Right hindlimb (tissue), 1 donor: ENCODE results near the gene LMTK3.

Source experiments
- DNase-seq: peaks from one replicate; pipeline ENCODE4 v3.0.0-alpha.2; 2018

The LMTK3 gene

GRCh38 chr19:48484931-48485612, 26.6 kb downstream of the LMTK3 start:
- peak; percentile 17 for DNase-seq

GRCh38 chr19:48484247-48484893, 27.3 kb downstream of the LMTK3 start:
- DNase-seq = peak; percentile 8

GRCh38 chr19:48483301-48483700, 28.3 kb downstream of the LMTK3 start:
- no peak for DNase-seq

- no peak for DNase-seq
Observed at GRCh38 chr19:48481846-48482639, 29.6 kb downstream of the LMTK3 start.

- DNase-seq = peak; percentile 74
Observed at GRCh38 chr19:48480558-48481500, 30.8 kb downstream of the LMTK3 start.

GRCh38 chr19:48480183-48480557, 31.5 kb downstream of the LMTK3 start:
- DNase-seq = peak; percentile 72

GRCh38 chr19:48479686-48480085, 31.9 kb downstream of the LMTK3 start:
- DNase-seq = peak; percentile 26

- DNase-seq = peak; percentile 21
Observed at GRCh38 chr19:48478339-48479256, 33.0 kb downstream of the LMTK3 start.

- DNase-seq = peak; percentile 19
Observed at GRCh38 chr19:48477698-48478338, 33.8 kb downstream of the LMTK3 start.

- peak; percentile 33 for DNase-seq
Observed at GRCh38 chr19:48477067-48477685, 34.5 kb downstream of the LMTK3 start.

- no peak for DNase-seq
Observed at GRCh38 chr19:48476176-48476575, 35.5 kb downstream of the LMTK3 start.

- DNase-seq = peak; percentile 13
Observed at GRCh38 chr19:48475369-48476068, 36.1 kb downstream of the LMTK3 start.

GRCh38 chr19:48474084-48474592, 37.5 kb downstream of the LMTK3 start:
- DNase-seq = no peak

GRCh38 chr19:48473161-48473966, 38.3 kb downstream of the LMTK3 start:
- DNase-seq = peak; percentile 7

GRCh38 chr19:48471836-48472235, 39.8 kb downstream of the LMTK3 start:
- DNase-seq = no peak

GRCh38 chr19:48470856-48471255, 40.8 kb downstream of the LMTK3 start:
- no peak for DNase-seq

- no peak for DNase-seq
Observed at GRCh38 chr19:48469934-48470680, 41.5 kb downstream of the LMTK3 start.
